T47D (cell line): Measurements from ENCODE around the gene METTL26.

Experiments used
- DNase-seq, 2 experiments: peaks; one replicate each; pipeline versions ENCODE4 v3.0.0 to v3.0.0-alpha.2; 2011 to 2012; ENCODE audit warnings: low read depth in 1 of 2, low spot score in 1 of 2
- JUND ChIP-seq: IDR thresholded peaks from 2 replicates; pipeline ENCODE4 v1.6.1; 2012; ENCODE audit warnings: low read depth
- in situ Hi-C: cut with HindIII; loops from 2 replicates; pipeline ENCODE4 v1.10.0; 2016; ENCODE audit warnings: low sequenced_read_pairs, low pct_unique_long_range_greater_than_20kb

METTL26 gene

DNA sequence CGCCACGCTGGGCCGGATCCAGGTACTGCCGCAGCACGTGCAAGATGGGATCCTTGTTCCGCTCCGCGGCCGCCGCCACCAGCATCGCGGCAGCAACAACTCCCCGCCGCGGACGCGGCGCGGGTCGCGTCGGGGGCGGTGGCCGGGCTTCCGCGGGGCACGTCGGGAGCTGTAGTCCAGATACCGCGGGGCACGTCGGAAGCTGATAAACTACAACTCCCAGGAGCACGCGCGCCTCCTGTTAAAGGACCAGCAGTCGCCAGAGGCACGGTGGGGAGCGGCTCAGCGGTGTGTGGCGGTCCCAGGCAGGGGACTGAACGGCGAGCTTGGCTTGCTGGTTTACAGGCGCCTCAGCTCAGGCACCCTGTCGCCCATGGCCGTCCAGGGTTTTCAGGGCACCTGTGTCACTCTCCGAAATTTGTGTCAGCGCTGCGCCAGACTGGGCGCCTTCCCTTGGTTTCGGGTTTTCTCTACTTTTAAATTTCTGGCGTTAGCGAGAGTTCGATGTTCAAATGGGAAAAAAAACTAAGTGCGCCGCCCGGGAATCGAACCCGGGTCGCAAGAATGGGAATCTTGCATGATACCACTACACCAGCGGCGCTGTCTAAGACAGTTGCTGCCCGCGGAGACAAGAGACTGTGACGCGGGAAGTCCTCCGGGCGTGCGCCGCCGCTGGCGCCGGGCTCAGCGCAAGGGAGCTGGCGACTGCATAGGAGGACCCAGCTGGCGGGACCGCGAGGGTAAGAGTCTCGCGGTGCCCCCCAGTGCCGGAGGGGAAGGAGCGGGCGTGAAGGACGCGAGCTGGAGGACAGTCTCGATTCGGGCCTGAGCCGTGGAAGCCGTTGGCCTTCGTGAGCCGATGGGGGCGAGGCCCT, at the start of gene METTL26:
METTL26 (minus strand) TSS at position 100 of the 875 bp plus-strand sequence; CDS start at position 85, 15 bp downstream.
- no peak for TF ChIP-seq JUND
- DNase-seq = peak; percentile 97 to 98
- in situ Hi-C loops = no loop called here

DNA sequence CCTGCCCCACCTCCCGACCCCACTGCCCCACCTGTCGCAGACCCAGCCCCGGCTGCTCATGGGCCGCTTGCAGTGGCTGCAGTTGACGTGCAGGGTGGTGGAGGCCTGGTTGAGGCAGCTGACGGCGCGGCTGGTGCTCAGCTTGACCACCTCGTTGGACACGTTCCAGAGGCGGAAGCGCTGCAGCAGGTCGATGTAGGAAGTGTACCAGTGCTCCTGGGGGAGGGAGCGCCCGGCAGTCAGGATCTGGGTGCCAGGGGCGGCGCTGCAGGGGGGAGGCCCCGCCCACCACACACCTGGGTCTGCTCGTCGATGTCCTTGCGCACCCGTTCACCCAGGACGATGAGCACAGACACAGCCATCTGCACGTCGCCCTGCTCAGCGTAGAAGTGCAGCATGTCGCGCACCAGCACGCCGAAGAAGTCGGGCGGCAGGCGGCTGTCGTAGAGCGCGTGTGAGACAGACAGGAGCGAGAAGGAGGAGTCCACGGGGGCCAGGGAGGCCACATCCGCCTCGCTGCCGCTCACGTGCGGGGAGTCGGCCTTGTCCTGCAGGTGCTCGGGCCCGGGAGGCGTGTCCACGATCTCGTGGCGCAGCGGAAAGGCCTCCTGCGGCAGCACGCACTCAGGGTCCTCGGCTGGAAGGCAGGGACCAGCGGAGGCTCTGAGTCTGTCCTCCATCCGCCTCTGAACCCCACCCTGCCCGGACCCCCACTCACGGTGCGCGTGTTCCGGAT, 49.0 kb upstream of the METTL26 start:
- in situ Hi-C loops = no loop called here
- no peak for DNase-seq
- no peak for TF ChIP-seq JUND

DNA sequence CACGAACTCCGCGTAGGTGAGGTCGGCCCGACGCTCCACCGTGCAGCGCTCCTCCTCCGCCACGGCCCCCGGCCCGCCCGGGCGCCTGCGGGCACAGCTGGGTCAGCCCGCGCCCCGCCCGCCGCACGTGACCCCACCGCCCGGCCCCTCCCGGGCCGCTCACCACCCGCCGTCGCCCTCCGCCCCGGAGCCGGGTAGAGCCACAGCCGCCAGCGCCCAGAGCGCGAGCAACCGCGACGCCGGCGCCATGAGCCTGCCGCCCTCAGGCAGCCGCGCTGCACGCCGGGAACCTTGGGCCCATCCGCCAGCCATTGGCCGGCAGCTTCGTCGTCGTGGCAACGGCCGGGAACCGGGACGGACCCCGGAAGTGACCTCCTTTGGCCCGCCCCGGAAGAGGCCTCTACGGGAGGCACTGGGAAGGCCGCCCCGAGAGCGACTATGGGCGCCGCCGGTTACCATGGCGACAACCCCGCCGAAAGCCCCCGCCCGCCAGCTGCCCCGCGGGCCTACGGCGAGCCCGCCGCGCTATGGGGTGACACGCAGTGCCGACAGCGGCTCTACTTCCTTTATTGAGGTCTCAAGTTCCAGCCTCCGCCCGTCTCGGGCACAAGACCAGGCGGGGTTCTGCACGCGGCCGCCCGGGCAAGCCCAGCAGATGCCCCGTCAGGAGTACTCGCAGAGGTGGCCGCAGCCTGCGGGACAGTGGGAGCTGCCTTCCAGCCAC, 48.1 kb upstream of the METTL26 start, which contains the start of gene JMJD8:
JMJD8 (minus strand) TSS at position 264 of the 724 bp plus-strand sequence; CDS start at position 249, 15 bp downstream.
- peak; percentile 97 to 99 for DNase-seq
- in situ Hi-C loops = no loop called here
- no peak for TF ChIP-seq JUND

DNA sequence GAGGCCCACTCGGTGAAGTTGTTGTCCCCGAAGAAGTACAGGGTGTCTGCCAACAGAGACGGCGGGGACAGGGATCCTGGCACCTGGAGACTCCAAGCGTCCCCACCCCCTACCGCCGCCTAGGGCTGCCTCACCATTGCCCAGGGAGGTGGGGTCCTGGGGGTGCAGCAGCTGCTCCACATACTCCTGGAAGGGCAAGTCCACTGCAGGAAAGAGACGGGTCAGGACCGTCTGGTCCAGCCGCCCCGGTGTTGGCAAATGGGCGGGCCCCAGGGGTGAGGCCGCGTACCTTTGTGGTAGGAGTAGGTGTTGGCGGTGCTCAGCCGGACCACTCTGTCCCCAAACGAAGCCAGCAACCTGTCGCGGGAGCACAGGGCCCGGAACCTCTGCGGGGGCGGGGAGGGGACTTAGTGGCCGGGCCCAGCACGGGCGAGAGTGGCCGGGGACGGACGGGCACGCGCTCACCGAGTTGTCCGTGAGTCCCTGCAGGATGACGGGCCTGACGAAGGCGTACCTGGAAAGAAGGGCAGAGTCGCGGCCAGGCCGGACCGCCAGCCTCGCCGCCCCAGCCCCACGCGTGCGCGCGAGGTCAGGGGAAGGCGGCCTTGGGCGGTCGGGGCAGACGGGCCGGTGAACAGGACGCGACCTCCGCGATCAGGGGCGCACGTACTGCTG, 47.4 kb upstream of the METTL26 start:
- in situ Hi-C loops = no loop called here
- TF ChIP-seq JUND = no peak
- peak in 1 of 2 experiments; percentile 66 for DNase-seq

DNA sequence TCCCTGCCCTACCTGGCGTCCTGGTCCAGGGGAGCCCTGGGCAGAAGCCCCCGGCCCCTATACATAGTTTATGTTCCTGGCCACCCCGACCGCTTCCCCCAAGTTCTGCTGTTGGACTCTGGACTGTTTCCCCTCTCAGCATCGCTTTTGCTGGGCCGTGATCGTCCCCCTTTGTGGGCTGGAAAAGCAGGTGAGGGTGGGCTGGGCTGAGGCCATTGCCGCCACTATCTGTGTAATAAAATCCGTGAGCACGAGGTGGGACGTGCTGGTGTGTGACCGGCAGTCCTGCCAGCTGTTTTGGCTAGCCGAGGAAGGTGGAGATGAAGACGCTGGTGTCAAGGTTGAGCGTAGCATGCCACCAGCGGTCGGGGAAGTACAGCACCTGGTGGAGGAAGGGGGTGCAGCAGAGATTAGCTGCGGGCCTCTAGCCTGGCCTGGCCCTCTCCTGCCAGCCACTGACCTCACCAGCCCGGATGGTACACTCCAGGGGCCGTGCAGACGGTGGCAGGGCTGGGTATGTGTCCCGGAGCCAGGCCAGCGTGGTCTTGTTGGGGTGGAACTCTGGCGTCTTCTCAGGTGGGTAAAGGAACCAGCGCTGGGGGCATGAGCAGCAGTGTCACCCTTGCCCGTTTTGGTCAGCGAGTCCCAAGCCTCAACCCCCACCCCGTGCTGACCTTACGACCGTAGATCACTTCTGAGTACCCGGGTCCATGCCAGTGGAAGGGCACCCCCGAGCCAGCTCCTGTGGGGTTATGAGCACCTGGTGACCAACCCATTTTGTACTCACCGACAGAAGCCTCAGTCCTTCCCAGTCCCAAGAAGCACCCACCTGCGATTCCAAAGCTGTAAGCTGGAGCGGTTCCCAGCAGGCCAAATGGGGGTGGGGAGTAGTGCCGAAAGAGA, 46.6 kb upstream of the METTL26 start:
- DNase-seq = no peak
- in situ Hi-C loops = no loop called here
- no peak for TF ChIP-seq JUND

GRCh38 chr16:681746-682427, 45.8 kb upstream of the METTL26 start:
- DNase-seq = no peak
- TF ChIP-seq JUND = no peak
- in situ Hi-C loops = no loop called here

DNA sequence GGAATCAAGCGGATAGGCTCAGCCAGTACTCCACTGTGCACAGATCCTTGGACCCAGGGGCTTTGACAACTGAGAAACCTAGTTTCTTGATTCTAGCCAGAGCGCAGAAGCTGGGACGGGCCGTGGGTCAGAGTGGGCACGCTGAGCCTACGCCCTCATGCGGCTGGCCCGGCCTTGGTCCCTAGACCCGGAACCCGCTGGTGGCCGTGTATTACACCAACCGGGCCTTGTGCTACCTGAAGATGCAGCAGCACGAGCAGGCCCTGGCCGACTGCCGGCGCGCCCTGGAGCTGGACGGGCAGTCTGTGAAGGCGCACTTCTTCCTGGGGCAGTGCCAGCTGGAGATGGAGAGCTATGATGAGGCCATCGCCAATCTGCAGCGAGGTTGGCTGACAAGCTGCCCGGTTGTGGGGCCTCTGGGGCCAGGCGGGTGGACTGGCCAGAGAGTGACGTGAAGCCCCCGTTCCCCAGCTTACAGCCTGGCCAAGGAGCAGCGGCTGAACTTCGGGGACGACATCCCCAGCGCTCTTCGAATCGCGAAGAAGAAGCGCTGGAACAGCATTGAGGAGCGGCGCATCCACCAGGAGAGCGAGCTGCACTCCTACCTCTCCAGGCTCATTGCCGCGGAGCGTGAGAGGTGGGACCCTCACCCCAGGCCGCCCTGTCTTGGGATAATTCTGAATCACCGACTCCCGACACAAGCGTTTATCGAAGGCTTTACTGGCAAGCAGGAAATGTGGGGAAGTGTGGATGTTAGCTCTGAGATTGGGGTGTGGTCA, 45.1 kb upstream of the METTL26 start:
- in situ Hi-C loops = no loop called here
- peak in 1 of 2 experiments; percentile 72 for DNase-seq
- no peak for TF ChIP-seq JUND

DNA sequence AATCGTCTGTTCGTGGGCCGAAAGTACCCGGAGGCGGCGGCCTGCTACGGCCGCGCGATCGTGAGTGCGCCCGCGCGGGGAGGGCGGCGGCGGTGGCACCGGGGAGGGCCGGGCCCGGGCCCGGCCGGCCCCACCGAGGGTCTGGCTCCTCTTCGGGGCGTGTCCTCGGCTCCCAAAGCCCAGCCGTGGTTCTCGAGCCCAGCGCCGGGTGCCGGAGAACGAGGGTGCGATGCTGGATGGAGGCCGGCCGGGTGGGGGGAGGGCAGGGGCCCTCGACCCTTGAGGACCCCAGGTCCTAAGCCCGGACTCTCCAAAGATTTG, 44.5 kb upstream of the METTL26 start:
- TF ChIP-seq JUND = no peak
- no peak for DNase-seq
- in situ Hi-C loops = no loop called here

DNA sequence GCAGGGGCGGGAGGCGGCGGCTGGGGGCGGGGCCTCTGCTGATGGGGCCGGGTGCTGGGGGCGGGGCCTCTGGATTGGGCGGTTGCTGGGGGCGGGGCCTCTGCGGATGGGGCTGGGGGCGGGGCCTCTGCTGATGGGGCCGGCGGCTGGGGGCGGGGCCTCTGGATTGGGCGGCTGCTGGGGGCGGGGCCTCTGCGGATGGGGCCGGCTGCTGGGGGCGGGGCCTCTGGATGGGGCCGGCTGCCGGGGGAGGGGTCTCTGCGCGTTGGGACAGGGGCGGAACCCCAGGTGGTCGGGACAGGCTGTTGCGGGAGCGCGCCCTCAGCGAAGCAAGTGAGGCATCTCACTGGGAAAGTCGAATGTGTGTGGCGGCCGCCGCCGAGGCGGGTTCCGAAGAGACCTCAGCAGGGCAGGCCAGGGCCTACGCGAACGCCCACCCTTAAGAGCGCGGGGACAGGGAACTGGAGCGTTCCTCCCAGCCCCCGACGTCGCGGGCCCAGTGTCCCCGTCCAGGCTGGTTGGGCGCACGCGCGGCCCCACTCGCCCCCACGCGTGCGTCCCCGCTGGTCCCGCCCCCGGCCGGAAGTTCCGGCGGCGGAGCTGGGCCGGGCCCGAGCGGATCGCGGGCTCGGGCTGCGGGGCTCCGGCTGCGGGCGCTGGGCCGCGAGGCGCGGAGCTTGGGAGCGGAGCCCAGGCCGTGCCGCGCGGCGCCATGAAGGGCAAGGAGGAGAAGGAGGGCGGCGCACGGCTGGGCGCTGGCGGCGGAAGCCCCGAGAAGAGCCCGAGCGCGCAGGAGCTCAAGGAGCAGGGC, 43.9 kb upstream of the METTL26 start, which contains the start of gene STUB1:
STUB1 (plus strand) TSS at position 597 of the 811 bp plus-strand sequence; CDS start at position 713, 116 bp downstream.
- TF ChIP-seq JUND = no peak
- in situ Hi-C loops = no loop called here
- DNase-seq = peak; percentile 76 to 94
